Naive B cell (primary cell): Measurements from ENCODE around the gene PRSS33. TPM values are rescaled to one million over a fixed set of nuclear protein-coding genes. Genes with fewer than 3 reads are reported as not detected.
A peak's percentile ranks its signal among the peaks of the same experiment; 100 is the strongest.

ENCODE experiments used
- ATAC-seq, 2 donors: fragments of 150-1000 bp; cut with Tn5 transposase; 2 replicates each; pipeline ENCODE4 v1.10.0; 2021; ENCODE audit warnings: low read depth in 2 of 2, mild to moderate bottlenecking in 2 of 2, moderate library complexity in 2 of 2
- DNase-seq: peaks from one replicate; pipeline ENCODE4 v3.0.0; 2022
- H3K27ac Mint-ChIP-seq, 6 donors: one replicate each; pipeline ENCODE4 v1.8.0; 2020 to 2022; ENCODE audit warnings: mild to moderate bottlenecking in 6 of 6, mixed read lengths in 6 of 6, moderate library complexity in 5 of 6, inconsistent platforms in 2 of 6
- H3K27me3 Mint-ChIP-seq, 3 donors: one replicate each; pipeline ENCODE4 v1.8.0; 2021 to 2022; ENCODE audit warnings: mixed read lengths in 3 of 3, mild to moderate bottlenecking in 1 of 3
- H3K36me3 Mint-ChIP-seq, 2 donors: one replicate each; pipeline ENCODE4 v1.8.0; 2020 to 2022; ENCODE audit warnings: mixed read lengths in 2 of 2, inconsistent platforms in 1 of 2, mild to moderate bottlenecking in 1 of 2
- H3K4me1 Mint-ChIP-seq, 3 donors: one replicate each; pipeline ENCODE4 v1.8.0; 2020 to 2022; ENCODE audit warnings: mixed read lengths in 3 of 3, inconsistent platforms in 1 of 3, mild to moderate bottlenecking in 1 of 3, moderate library complexity in 1 of 3
- H3K4me3 Mint-ChIP-seq, 8 donors: one replicate each; pipeline ENCODE4 v1.8.0; 2020 to 2022; ENCODE audit warnings: mild to moderate bottlenecking in 8 of 8, mixed read lengths in 8 of 8, moderate library complexity in 8 of 8, inconsistent platforms in 2 of 8
- H3K9me3 Mint-ChIP-seq, 7 donors: one replicate each; pipeline ENCODE4 v1.8.0; 2020 to 2022; ENCODE audit warnings: mixed read lengths in 7 of 7, mild to moderate bottlenecking in 5 of 7, inconsistent platforms in 2 of 7, moderate library complexity in 1 of 7
- polyA plus RNA-seq, 6 donors: library from polyadenylated mRNA; unstranded; fragments of 300-500 nt; fragmentation: Illumina TruSeq; gene quantifications; one replicate each; pipeline ENCODE4 v1.2.3, GENCODE V29; 2021; ENCODE audit warnings: low read depth in 6 of 6

PRSS33 gene
- polyA plus RNA-seq, 6 donors from 2014 or later: not detected

- DNase-seq (no peak), ATAC-seq (peak; percentile 27 to 30)
- Mint-ChIP-seq H3K9me3 (no peaks in the 10 kb centered on the region), H3K4me3 (peak overlapping the region; percentile 92 to 99 (median 94)), H3K36me3 (peaks cover 6 to 33% of the 10 kb centered on the region in 2 donors), H3K27ac (peak overlapping the region; percentile 94 to 100 (median 98)), H3K4me1 (peaks cover 45 to 65% (median 50%) of the 10 kb centered on the region in 3 donors), H3K27me3 (no peaks in the 10 kb centered on the region)
Observed at GRCh38 chr16:2752850-2753732, 34.3 kb downstream of the PRSS33 start.

GRCh38 chr16:2752035-2752849, 35.1 kb downstream of the PRSS33 start, which contains the start of gene SRRM2:
Gene SRRM2 (plus strand): TSS chr16:2752638. CDS start chr16:2756365, 3,727 bp downstream.
- peak within 1 kb of the TSS; percentile 92 to 99 (median 95) for H3K4me3 Mint-ChIP-seq
- peak; percentile 95 for DNase-seq
- H3K27ac Mint-ChIP-seq: peak within 1 kb of the TSS; percentile 98 to 100 (median 99)
- H3K9me3 Mint-ChIP-seq: no peaks in the 10 kb centered on the region
- H3K4me1 Mint-ChIP-seq: peaks cover 43 to 57% (median 45%) of the 10 kb centered on the region in 3 donors
- peaks cover 0 to 24% of the 10 kb centered on the region in 2 donors for H3K36me3 Mint-ChIP-seq
- peak; percentile 87 for ATAC-seq
- no peaks in the 10 kb centered on the region for H3K27me3 Mint-ChIP-seq

- Mint-ChIP-seq H3K27me3 (no peaks in the 10 kb centered on the region), H3K36me3 (peaks cover 0 to 18% of the 10 kb centered on the region in 2 donors), H3K4me1 (peaks cover 37 to 50% (median 42%) of the 10 kb centered on the region in 3 donors), H3K9me3 (no peaks in the 10 kb centered on the region), H3K4me3 (peak overlapping the region; percentile 92 to 99 (median 95)), H3K27ac (peak overlapping the region; percentile 98 to 100 (median 99))
- ATAC-seq: no peak
- DNase-seq: no peak
Observed at GRCh38 chr16:2751577-2752034, 35.8 kb downstream of the PRSS33 start.

GRCh38 chr16:2749936-2750335, 37.4 kb downstream of the PRSS33 start:
- H3K36me3 Mint-ChIP-seq: peaks cover 0 to 7% of the 10 kb centered on the region in 2 donors
- ATAC-seq: no peak
- no peak overlapping the region for H3K4me3 Mint-ChIP-seq
- peak overlapping the region in 2 of 6 donors; percentile 65 to 98 for H3K27ac Mint-ChIP-seq
- no peak for DNase-seq
- no peaks in the 10 kb centered on the region for H3K9me3 Mint-ChIP-seq
- H3K27me3 Mint-ChIP-seq: no peaks in the 10 kb centered on the region
- peaks cover 20 to 34% (median 28%) of the 10 kb centered on the region in 3 donors for H3K4me1 Mint-ChIP-seq

- H3K4me3 Mint-ChIP-seq: peak overlapping the region in 2 of 8 donors; percentile 12 to 21
- H3K36me3 Mint-ChIP-seq: peaks cover 0 to 7% of the 10 kb centered on the region in 2 donors
- no peak for ATAC-seq
- H3K27me3 Mint-ChIP-seq: no peaks in the 10 kb centered on the region
- no peak for DNase-seq
- H3K9me3 Mint-ChIP-seq: no peaks in the 10 kb centered on the region
- peak overlapping the region in 1 of 6 donors; percentile 44 for H3K27ac Mint-ChIP-seq
- H3K4me1 Mint-ChIP-seq: peaks cover 15 to 29% (median 24%) of the 10 kb centered on the region in 3 donors
Observed at GRCh38 chr16:2749476-2749875, 37.9 kb downstream of the PRSS33 start.

- DNase-seq: no peak
- H3K27me3 Mint-ChIP-seq: no peaks in the 10 kb centered on the region
- peak overlapping the region in 2 of 6 donors; percentile 24 to 39 for H3K27ac Mint-ChIP-seq
- peaks cover 0 to 4% of the 10 kb centered on the region in 2 donors for H3K36me3 Mint-ChIP-seq
- no peak overlapping the region for H3K4me3 Mint-ChIP-seq
- H3K9me3 Mint-ChIP-seq: no peaks in the 10 kb centered on the region
- no peak for ATAC-seq
- H3K4me1 Mint-ChIP-seq: peaks cover 10 to 23% (median 18%) of the 10 kb centered on the region in 3 donors
Observed at GRCh38 chr16:2748757-2749455, 38.5 kb downstream of the PRSS33 start.

- ATAC-seq (no peak), DNase-seq (no peak)
Observed at GRCh38 chr16:2745961-2746360, 41.4 kb downstream of the PRSS33 start.

GRCh38 chr16:2745116-2745890, 42.1 kb downstream of the PRSS33 start:
- no peak for ATAC-seq
- H3K4me3 Mint-ChIP-seq: peak overlapping the region in 1 of 8 donors; percentile 42
- no peaks in the 10 kb centered on the region for H3K36me3 Mint-ChIP-seq
- H3K27ac Mint-ChIP-seq: no peak overlapping the region
- peaks cover 0 to 4% (median 0%) of the 10 kb centered on the region in 3 donors for H3K27me3 Mint-ChIP-seq
- no peaks in the 10 kb centered on the region for H3K4me1 Mint-ChIP-seq
- DNase-seq: no peak
- no peaks in the 10 kb centered on the region for H3K9me3 Mint-ChIP-seq

More at GRCh38 chr16:2745961-2746360, 41.4 kb downstream of the PRSS33 start:
- Mint-ChIP-seq H3K4me3 (no peak overlapping the region), H3K9me3 (no peaks in the 10 kb centered on the region), H3K36me3 (no peaks in the 10 kb centered on the region), H3K27ac (no peak overlapping the region), H3K4me1 (peaks cover 0 to 3% (median under 1%) of the 10 kb centered on the region in 3 donors), H3K27me3 (no peaks in the 10 kb centered on the region)

GRCh38 chr16:2744711-2745110, 42.6 kb downstream of the PRSS33 start:
- H3K9me3 Mint-ChIP-seq: no peaks in the 10 kb centered on the region
- no peak for ATAC-seq
- H3K27me3 Mint-ChIP-seq: peaks cover 0 to 6% (median 0%) of the 10 kb centered on the region in 3 donors
- H3K4me1 Mint-ChIP-seq: no peaks in the 10 kb centered on the region
- no peaks in the 10 kb centered on the region for H3K36me3 Mint-ChIP-seq
- no peak overlapping the region for H3K4me3 Mint-ChIP-seq
- no peak overlapping the region for H3K27ac Mint-ChIP-seq
- DNase-seq: no peak

- peak overlapping the region in 1 of 8 donors; percentile 29 for H3K4me3 Mint-ChIP-seq
- H3K4me1 Mint-ChIP-seq: no peaks in the 10 kb centered on the region
- no peak for ATAC-seq
- H3K27me3 Mint-ChIP-seq: peaks cover 0 to 6% (median 0%) of the 10 kb centered on the region in 3 donors
- no peak overlapping the region for H3K27ac Mint-ChIP-seq
- no peaks in the 10 kb centered on the region for H3K9me3 Mint-ChIP-seq
- no peaks in the 10 kb centered on the region for H3K36me3 Mint-ChIP-seq
- no peak for DNase-seq
Observed at GRCh38 chr16:2743007-2743810, 44.2 kb downstream of the PRSS33 start.

GRCh38 chr16:2742323-2743006, 44.9 kb downstream of the PRSS33 start:
- no peak for DNase-seq
- H3K4me1 Mint-ChIP-seq: no peaks in the 10 kb centered on the region
- H3K36me3 Mint-ChIP-seq: no peaks in the 10 kb centered on the region
- peaks cover 0 to 6% (median 0%) of the 10 kb centered on the region in 3 donors for H3K27me3 Mint-ChIP-seq
- H3K4me3 Mint-ChIP-seq: no peak overlapping the region
- no peaks in the 10 kb centered on the region for H3K9me3 Mint-ChIP-seq
- no peak overlapping the region for H3K27ac Mint-ChIP-seq
- ATAC-seq: no peak
